HG03139 (cell line): ENCODE data around the gene METTL16.

ENCODE experiments used
- ATAC-seq: cut with Tn5 transposase; IDR thresholded peaks from one replicate; pipeline ENCODE4 v1.9.1; 2021; ENCODE audit not compliant: unreplicated experiment

METTL16 gene

DNA sequence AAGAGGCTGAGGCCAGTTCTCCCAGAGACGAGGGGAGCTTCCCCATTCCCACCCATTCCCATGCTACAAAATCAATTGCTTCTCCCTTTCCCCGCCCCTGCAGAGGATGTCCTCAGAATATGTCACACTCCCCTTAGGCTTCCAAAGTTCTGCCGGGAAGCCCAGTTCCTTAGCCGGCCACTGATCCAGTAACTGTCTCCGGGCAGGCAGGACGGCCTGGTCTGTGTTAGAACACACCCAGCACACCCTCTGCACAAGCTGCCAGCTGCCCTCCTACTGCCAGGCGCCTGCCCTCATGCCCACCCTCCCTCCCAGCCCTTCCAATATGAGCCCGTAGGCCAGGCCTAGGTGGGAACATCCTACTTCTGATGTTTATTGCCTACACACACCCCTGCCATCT, 143.3 kb downstream of the METTL16 start:
- no peak for ATAC-seq

GRCh38 chr17:2366747-2367494, 144.8 kb downstream of the METTL16 start:
- ATAC-seq = no peak
